Parathyroid adenoma (tissue), 2 donors: ENCODE results near the gene CDKN2C.

Source experiments
- H2AFZ ChIP-seq: fragments of 300-600 bp; sonication (generic); one replicate; pipeline ENCODE4 v1.7.0; 2017; ENCODE audit warnings: antibody characterized with exemption, mild to moderate bottlenecking
- H3K27ac ChIP-seq: fragments of 300-600 bp; sonication (generic); one replicate; pipeline ENCODE4 v1.7.0; 2017
- H3K27me3 ChIP-seq: fragments of 300-600 bp; sonication (generic); one replicate; pipeline ENCODE4 v1.7.0; 2017; ENCODE audit warnings: low read length; ENCODE audit not compliant: control insufficient read depth, insufficient read depth
- H3K36me3 ChIP-seq: fragments of 300-600 bp; sonication (generic); one replicate; pipeline ENCODE4 v1.7.0; 2017; ENCODE audit warnings: low read length; ENCODE audit not compliant: control insufficient read depth, insufficient read depth
- H3K4me1 ChIP-seq: fragments of 300-600 bp; sonication (generic); one replicate; pipeline ENCODE4 v1.7.0; 2017; ENCODE audit warnings: control low read depth
- H3K4me2 ChIP-seq: fragments of 300-600 bp; sonication (generic); one replicate; pipeline ENCODE4 v1.7.0; 2017; ENCODE audit warnings: low read length
- H3K4me3 ChIP-seq: fragments of 300-600 bp; sonication (generic); one replicate; pipeline ENCODE4 v1.7.0; 2017; ENCODE audit warnings: low read depth, low read length
- H3K79me2 ChIP-seq: fragments of 300-600 bp; sonication (generic); one replicate; pipeline ENCODE4 v1.7.0; 2017; ENCODE audit warnings: control low read depth
- H3K9ac ChIP-seq: fragments of 300-600 bp; sonication (generic); one replicate; pipeline ENCODE4 v1.7.0; 2017; ENCODE audit warnings: mild to moderate bottlenecking
- H3K9me3 ChIP-seq: fragments of 300-600 bp; sonication (generic); one replicate; pipeline ENCODE4 v1.7.0; 2017; ENCODE audit warnings: low read length; ENCODE audit not compliant: control insufficient read depth
- CTCF ChIP-seq: fragments of 300-600 bp; sonication (generic); IDR thresholded peaks from one replicate; pipeline ENCODE4 v1.7.0; 2017; ENCODE audit warnings: antibody characterized with exemption, mild to moderate bottlenecking
- donor health status: primary hyperparathyroidism.

Gene CDKN2C

GRCh38 chr1:50968158-50968820 is 1.8 kb upstream of the CDKN2C start:
- peak overlapping the region; percentile 89 for H2AFZ ChIP-seq
- peak; percentile 26 for TF ChIP-seq CTCF
- H3K36me3 ChIP-seq: no peaks in the 10 kb centered on the region
- no peaks in the 10 kb centered on the region for H3K4me1 ChIP-seq
- peak overlapping the region; percentile 84 for H3K4me3 ChIP-seq
- H3K79me2 ChIP-seq: no peaks in the 10 kb centered on the region
- H3K9ac ChIP-seq: no peak overlapping the region
- H3K9me3 ChIP-seq: no peaks in the 10 kb centered on the region
- peak overlapping the region; percentile 93 for H3K27ac ChIP-seq
- no peaks in the 10 kb centered on the region for H3K27me3 ChIP-seq
- peak overlapping the region; percentile 98 for H3K4me2 ChIP-seq

GRCh38 chr1:50968821-50969610 is 1.0 kb upstream of the CDKN2C start:
- Histone ChIP-seq H3K27me3 (no peaks in the 10 kb centered on the region), H3K36me3 (no peaks in the 10 kb centered on the region), H3K79me2 (no peaks in the 10 kb centered on the region), H3K4me2 (peak overlapping the region; percentile 98), H2AFZ (peak overlapping the region; percentile 83), H3K4me3 (peak overlapping the region; percentile 84), H3K9ac (no peak overlapping the region), H3K27ac (peak overlapping the region; percentile 93), H3K4me1 (no peaks in the 10 kb centered on the region), H3K9me3 (no peaks in the 10 kb centered on the region)
- no peak for TF ChIP-seq CTCF

- Histone ChIP-seq H3K4me2 (peak overlapping the region; percentile 98), H3K36me3 (no peaks in the 10 kb centered on the region), H3K4me3 (peak overlapping the region; percentile 84), H3K9ac (no peak overlapping the region), H3K9me3 (no peaks in the 10 kb centered on the region), H3K79me2 (no peaks in the 10 kb centered on the region), H2AFZ (peak overlapping the region; percentile 83), H3K27me3 (no peaks in the 10 kb centered on the region), H3K4me1 (no peaks in the 10 kb centered on the region), H3K27ac (peak overlapping the region; percentile 93)
- no peak for TF ChIP-seq CTCF
These were observed 453 bp downstream of the CDKN2C start for GRCh38 chr1:50970509-50970887.

GRCh38 chr1:50970931-50971582 is 1.0 kb downstream of the CDKN2C start:
- H3K79me2 ChIP-seq: no peaks in the 10 kb centered on the region
- no peak overlapping the region for H3K9ac ChIP-seq
- H3K27ac ChIP-seq: peak overlapping the region; percentile 93
- no peak for TF ChIP-seq CTCF
- H2AFZ ChIP-seq: peak overlapping the region; percentile 83
- peak overlapping the region; percentile 14 for H3K4me2 ChIP-seq
- H3K36me3 ChIP-seq: no peaks in the 10 kb centered on the region
- no peaks in the 10 kb centered on the region for H3K9me3 ChIP-seq
- H3K4me3 ChIP-seq: peak overlapping the region; percentile 17
- H3K27me3 ChIP-seq: no peaks in the 10 kb centered on the region
- H3K4me1 ChIP-seq: no peaks in the 10 kb centered on the region
